ENCODE measurements around the gene MPDZ.

Gene MPDZ

DNA sequence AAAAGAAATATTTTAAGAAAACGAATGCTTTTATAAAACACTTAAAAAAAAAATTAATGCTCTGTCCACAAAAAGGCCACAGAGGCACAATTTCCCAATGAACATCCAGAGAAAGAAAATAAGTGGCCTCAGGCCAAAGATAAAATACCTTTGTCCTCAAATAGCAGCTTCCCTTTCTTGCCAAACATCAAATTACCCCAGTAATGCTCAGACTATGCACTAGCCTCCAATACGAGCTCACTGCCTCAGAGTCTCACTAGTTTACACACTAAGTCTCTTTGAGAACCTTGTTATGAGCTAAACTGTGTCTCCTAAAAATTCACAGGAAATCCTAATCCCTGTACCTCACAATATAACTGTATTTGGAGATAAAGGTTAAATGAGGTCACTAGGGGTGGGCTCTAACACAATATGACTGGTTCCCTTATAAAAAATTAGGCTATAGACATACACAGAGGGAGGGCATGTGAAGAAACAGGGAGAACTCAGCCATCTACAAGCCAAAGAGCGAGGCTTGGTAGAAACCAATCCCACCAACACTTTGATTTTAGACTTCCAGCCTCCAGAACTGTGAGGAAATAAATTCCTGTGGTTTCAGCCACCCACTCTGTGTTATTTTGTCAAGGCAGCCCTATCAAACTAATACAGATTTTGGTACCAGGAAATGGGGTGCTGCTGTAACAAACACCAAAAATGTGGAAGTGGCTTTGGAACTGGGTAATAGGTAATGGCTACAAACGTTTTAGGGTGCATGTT lies 4.4 kb downstream of the MPDZ start:
- TF ChIP-seq ZNF274 (IDR thresholded peaks at IDR 0.05; ENCODE audit: low read depth, low read length), result no peak

DNA sequence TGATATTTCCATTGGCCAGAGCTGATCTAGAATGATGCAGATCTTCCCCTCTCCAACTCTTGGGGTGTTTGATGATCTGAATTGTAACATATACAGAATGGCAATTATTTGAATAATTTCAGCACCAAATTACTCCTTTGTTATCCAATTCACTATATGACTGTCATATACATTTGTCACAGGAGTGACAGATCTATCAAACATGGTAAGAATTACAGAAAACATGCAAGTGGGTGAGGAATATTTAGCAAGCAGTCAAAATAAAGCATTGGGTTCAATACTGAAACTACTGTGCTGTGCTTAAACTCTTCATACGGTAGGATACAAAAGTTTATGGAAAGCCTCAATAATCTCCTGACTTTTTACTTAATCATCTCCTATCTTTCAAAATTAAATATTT lies 8.8 kb downstream of the MPDZ start:
- TF ChIP-seq ZNF274 (IDR thresholded peaks at IDR 0.05; ENCODE audit: low read depth, low read length), result no peak
- H3K4me3 ChIP-seq (ENCODE audit: low read length), result no peak overlapping the region

More for the DNA sequence above, 4.4 kb downstream of the MPDZ start:
- no peak overlapping the region for H3K4me3 ChIP-seq (ENCODE audit: low read length)

DNA sequence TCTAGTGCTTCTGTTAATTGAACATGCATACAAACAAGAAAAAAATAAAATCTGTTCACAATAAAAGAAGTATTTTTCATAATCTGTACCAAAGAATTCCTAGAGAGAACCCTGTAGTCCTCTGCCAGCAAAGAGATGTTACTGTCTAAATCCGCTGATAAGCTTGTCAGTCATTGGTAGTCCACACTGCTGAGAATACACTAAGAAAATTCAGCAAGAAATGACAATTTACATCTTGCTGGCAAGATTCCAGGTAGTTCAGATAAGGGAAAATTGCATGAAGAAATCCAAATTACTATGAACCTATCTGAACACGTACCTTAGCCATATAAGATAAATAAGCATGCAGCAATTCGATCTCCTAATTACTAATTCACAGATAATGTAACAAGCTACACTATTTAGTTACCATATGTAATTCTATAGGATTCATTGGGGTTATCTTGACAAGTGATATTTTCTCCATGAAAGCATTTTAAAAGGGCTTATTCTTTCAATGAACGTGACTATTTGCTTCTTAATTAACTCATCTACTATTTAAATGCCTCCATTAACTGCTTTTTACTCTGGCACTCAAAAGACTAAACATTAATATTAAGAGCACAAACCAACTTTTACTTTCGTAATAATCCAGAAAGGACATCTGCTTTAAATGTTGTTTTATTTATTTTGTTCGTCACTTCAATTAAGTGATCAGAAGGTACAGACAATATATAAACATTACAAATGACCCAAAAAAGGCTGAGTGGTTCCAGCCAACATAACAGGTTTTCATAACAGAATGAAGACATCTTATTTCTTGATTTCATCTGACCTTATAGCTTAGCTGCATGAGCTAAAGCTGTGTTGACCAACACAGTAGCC lies 9.7 kb downstream of the MPDZ start:
- no peak for TF ChIP-seq ZNF274 (IDR thresholded peaks at IDR 0.05; ENCODE audit: low read depth, low read length)
- H3K4me3 ChIP-seq (ENCODE audit: low read length), result no peak overlapping the region

DNA sequence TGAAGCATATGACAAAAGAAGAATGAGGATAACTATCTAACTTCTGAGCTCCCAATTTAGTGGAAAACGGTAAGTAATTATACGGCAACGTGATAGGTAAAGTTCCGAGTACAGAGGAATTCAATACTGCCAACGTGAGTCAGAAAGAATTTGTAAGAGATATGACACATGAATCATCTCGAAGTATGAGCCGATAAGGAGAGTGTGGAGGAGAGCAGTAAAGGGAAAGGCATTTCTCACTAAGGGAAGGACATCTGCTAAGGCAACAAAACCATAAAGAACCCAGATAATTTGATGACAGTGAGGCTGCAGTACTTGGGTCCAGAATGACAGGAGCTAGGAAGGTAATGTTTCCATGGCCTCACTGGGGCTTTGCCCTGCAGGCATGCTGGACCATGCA lies 11.0 kb downstream of the MPDZ start:
- H3K4me3 ChIP-seq (ENCODE audit: low read length), result no peak overlapping the region
- no peak for TF ChIP-seq ZNF274 (IDR thresholded peaks at IDR 0.05; ENCODE audit: low read depth, low read length)

DNA sequence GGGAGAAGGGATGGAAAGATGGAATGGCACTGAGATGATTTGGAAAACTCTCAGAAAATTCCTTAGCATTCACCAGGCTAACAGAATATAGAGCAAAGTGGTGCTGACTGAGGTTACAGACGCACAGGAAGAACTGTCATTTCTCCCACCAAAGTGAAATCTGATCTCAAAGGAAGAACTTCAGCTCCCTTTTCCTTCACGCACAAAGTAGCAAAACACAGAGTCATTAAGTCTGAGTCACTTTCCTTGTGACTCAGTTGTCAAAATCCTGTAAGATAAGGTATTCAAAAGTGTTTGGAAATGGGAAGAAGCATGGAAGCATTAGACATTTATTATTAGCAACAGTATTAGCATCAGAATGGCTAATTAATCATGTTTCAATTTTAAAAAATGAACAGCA lies 11.7 kb downstream of the MPDZ start:
- no peak for TF ChIP-seq ZNF274 (IDR thresholded peaks at IDR 0.05; ENCODE audit: low read depth, low read length)

DNA sequence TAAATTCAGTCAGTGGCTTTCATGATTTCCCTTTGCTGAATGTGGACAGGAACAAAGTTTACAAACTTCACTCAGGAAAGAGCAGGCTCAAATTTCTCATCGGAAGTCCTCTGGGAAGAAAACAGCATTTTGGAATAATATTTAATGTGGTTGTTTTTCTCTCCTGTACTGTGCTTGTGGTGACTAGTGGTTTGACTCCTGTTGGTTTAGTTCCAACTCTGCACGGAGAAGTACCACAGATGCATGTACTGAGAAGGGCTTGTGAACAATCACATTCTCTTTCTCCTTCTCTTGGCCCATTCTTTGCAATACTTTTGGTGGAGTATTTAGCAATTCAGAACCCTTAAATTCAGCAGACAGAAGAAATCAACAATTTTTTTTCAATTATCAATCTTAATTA lies 13.3 kb downstream of the MPDZ start:
- TF ChIP-seq ZNF274 (IDR thresholded peaks at IDR 0.05; ENCODE audit: low read depth, low read length), result no peak
- no peak overlapping the region for H3K4me3 ChIP-seq (ENCODE audit: low read length)

More for the DNA sequence above, 11.7 kb downstream of the MPDZ start:
- no peak overlapping the region for H3K4me3 ChIP-seq (ENCODE audit: low read length)

DNA sequence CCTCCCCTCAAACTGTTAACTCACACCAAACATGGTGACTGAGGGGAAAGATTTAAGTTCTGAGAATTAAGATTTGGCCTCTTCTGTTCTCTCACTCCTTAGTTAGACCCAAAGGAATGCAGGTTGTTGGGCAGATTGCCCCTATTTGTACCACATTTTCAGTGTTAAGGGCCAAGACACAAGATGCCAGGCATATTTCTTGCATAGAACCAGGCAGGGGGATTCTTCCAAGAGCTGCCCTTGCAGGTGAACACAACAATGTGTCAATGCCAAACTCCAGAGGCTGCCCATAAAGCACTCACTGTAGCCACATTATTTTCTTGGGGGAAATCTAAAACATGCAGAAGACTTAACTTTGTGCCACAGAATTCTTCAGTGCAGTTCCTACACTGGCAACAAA lies 14.7 kb downstream of the MPDZ start:
- no peak overlapping the region for H3K4me3 ChIP-seq (ENCODE audit: low read length)
- TF ChIP-seq ZNF274 (IDR thresholded peaks at IDR 0.05; ENCODE audit: low read depth, low read length), result no peak

DNA sequence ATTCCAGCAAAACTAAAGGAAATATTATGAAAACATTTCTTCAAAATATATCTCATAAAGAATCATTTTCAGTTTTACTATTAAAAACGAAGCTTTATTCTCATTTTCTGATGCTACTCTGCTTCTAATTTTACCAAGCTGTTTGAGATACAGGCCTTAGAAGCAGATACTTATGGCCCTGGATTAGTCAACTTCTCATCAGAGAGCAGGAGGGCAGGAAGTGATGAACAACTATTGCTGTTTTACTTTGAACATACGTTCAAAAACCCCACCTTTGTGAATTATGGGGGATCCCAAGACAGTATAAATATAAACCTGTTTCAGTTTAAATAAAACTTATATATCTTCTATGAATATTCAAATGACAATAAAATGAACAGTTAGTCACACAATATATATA lies 16.0 kb downstream of the MPDZ start:
- no peak for TF ChIP-seq ZNF274 (IDR thresholded peaks at IDR 0.05; ENCODE audit: low read depth, low read length)

DNA sequence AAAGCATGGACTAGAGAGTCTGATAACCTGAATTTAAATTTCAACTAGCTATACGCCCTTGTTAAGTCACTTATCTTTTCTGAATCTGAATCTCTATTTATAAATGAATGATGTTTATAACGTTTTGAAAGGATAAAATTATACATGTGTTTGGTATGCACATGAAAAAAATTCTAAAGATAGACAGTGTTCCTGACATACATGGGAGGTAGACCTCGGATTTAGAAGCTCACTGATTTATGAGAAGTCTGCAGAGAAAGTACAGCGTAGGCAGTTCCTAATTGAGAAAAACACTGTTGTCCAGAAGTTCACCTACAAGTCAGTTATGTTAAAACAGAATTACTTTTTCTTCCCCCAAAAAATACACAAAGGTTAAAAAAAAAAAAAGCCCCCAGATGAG lies 26.6 kb downstream of the MPDZ start:
- H3K4me3 ChIP-seq (ENCODE audit: low read length), result no peak overlapping the region
- no peak for TF ChIP-seq ZNF274 (IDR thresholded peaks at IDR 0.05; ENCODE audit: low read depth, low read length)

More for the DNA sequence above, 16.0 kb downstream of the MPDZ start:
- H3K4me3 ChIP-seq (ENCODE audit: low read length), result no peak overlapping the region

DNA sequence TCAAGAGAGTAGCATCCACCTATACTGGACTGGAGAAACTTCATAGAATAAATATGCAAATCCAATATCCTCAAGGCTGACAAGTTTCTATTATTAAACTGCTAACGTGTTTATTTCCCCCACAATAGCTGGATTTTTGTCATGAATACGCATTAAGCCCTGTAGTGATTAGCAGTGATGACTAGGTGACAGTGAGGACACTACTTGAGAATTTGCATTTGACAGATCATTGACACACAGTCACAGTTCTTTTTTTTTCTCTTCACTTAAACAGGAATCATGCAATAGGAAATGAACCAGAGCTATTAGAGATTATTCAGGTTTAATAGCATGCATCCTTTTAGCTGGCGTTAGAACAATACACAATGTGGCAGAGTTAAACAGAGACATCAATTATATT lies 35.3 kb downstream of the MPDZ start:
- no peak for TF ChIP-seq ZNF274 (IDR thresholded peaks at IDR 0.05; ENCODE audit: low read depth, low read length)
- H3K4me3 ChIP-seq (ENCODE audit: low read length), result no peak overlapping the region

DNA sequence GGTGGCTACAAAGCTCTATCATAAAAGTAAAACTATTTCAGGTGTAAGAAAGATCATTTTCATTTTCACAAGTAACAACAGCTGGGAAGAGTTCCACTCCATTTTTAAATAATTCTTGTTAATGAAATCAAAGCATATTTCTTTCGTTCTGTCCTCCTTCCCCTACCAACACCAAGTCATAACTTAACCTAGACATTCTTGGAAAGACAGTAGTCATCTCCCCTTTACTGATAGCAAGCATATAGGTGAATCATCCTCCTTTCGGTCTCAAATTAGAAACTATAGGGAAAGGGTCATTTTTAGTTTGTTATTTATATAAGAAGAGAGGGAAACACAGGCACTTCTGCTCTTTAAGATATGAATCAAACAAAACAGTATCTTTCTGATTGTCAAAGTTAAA lies 38.2 kb downstream of the MPDZ start:
- H3K4me3 ChIP-seq (ENCODE audit: low read length), result no peak overlapping the region
- no peak for TF ChIP-seq ZNF274 (IDR thresholded peaks at IDR 0.05; ENCODE audit: low read depth, low read length)

DNA sequence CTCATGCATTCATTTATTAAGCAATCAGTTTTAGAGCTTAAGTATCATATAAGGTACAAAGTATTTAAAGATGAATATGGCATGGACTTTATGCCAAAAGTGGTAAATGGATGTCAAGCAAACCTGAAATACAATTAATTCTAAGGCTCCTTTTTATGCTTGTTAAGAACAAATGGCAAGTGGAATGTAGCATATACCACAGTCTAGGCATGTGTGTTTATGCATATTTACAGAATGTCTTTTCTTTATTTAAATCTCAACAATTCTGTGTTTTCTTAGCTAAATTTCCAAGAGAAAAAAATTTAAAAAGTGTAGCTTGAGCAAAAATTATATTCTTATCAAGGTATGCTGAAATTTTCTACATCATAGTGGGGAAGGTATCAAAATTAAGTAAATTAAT lies 39.8 kb downstream of the MPDZ start:
- TF ChIP-seq ZNF274 (IDR thresholded peaks at IDR 0.05; ENCODE audit: low read depth, low read length), result no peak
- no peak overlapping the region for H3K4me3 ChIP-seq (ENCODE audit: low read length)

DNA sequence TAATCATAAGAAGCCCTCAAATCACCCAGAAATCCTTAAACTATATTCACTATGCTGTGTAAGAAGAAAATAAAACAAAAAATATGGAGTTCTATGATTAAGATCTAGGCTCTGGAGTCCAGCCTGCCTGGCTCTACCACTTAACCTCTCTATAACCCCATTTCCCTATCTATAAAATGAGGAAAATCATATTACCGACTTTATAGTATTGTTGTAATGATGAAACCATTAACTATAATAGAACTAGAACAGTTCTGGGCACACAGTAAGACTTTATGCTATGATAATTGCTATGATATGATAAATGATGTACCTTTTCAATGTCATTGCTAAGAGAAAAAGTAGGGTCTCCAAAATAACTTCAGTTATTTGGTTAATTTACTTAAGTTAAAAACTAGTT lies 40.3 kb downstream of the MPDZ start:
- TF ChIP-seq ZNF274 (IDR thresholded peaks at IDR 0.05; ENCODE audit: low read depth, low read length), result no peak
- H3K4me3 ChIP-seq (ENCODE audit: low read length), result no peak overlapping the region

DNA sequence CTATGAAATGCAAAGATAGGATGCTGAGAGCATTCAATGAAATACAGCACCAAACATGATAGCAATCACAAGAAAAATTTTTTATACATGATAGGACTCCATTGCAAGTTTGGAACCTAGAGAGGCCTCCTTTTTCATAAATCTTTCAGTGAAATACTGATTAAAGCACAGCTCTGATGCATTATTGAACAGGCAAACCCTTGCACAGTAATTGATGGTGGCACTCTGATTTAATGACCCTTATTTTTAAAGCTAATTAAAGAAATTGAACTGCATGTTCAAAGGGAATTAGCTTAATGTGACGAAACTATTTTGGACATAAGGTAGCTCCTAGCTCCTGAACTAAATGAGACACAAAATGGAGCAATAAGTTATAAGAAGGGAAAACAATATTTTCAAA lies 44.6 kb downstream of the MPDZ start:
- no peak overlapping the region for H3K4me3 ChIP-seq (ENCODE audit: low read length)
- TF ChIP-seq ZNF274 (IDR thresholded peaks at IDR 0.05; ENCODE audit: low read depth, low read length), result no peak

DNA sequence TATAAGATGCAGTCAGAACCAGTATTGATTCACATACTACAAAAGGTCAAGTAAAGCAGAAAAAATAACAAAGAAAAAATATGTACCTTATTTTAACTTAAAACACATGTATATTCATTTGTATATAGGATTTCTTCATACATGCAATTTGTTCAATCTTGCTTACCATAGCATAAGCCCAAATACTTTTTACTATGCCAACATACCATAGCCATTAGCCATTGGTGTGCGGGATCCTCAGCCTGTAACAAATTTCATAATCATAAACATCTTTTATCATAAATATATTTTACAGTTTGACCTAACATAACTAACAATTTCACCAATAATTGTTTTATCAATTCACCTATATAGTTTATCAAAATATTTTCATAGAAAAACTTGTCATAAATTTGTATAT lies 51.1 kb downstream of the MPDZ start:
- H3K4me3 ChIP-seq (ENCODE audit: low read length), result no peak overlapping the region
- no peak for TF ChIP-seq ZNF274 (IDR thresholded peaks at IDR 0.05; ENCODE audit: low read depth, low read length)

Data from GM08714 (cell line).